Esophagus (tissue), 2 donors: ENCODE data around the gene XRCC1. TPM values are rescaled to one million over a fixed set of nuclear protein-coding genes. Genes with fewer than 3 reads are reported as not detected.
"Not testable (repeated sequence)": the region's sequence is repeated elsewhere in the genome, so short reads cannot be mapped to it uniquely, and the experiment has no call there.

Source experiments
- H3K27ac ChIP-seq, 2 donors: one replicate each; pipeline ENCODE4 v1.5.1; 2013; ENCODE audit warnings: low read depth in 2 of 2, mild to moderate bottlenecking in 2 of 2, inconsistent platforms in 1 of 2, low read length in 1 of 2, moderate library complexity in 1 of 2
- H3K27me3 ChIP-seq, 2 donors: one replicate each; pipeline ENCODE4 v1.6.1; 2013; ENCODE audit warnings: low read length in 2 of 2, control low read depth in 1 of 2, mild to moderate bottlenecking in 1 of 2; ENCODE audit not compliant: insufficient read depth in 2 of 2, control insufficient read depth in 1 of 2
- H3K36me3 ChIP-seq, 2 donors: one replicate each; pipeline ENCODE4 v1.6.1; 2013; ENCODE audit warnings: low read length in 1 of 2; ENCODE audit not compliant: control insufficient read depth in 2 of 2, insufficient read depth in 2 of 2
- H3K4me1 ChIP-seq, 2 donors: one replicate each; pipeline ENCODE4 v1.6.1; 2013; ENCODE audit warnings: low read length in 1 of 2; ENCODE audit not compliant: control insufficient read depth in 2 of 2, insufficient read depth in 2 of 2
- H3K4me3 ChIP-seq, 2 donors: one replicate each; pipeline ENCODE4 v1.5.1; 2013; ENCODE audit warnings: low read length in 2 of 2, mild to moderate bottlenecking in 2 of 2, low read depth in 1 of 2, moderate library complexity in 1 of 2
- H3K9me3 ChIP-seq, 2 donors: one replicate each; pipeline ENCODE4 v1.6.1; 2013; ENCODE audit warnings: mild to moderate bottlenecking in 2 of 2, low read depth in 1 of 2, low read length in 1 of 2, moderate library complexity in 1 of 2; ENCODE audit not compliant: control insufficient read depth in 2 of 2, insufficient read depth in 1 of 2
- WGBS, 2 donors: extraction: QIAGEN DNeasy Blood & Tissue Kit; methylation state at CpG; one replicate each; pipeline ENCODE4 v1.1.7; 2013; 5-methylcytosine and 5-hydroxymethylcytosine counted together
- polyA plus RNA-seq, 2 donors: library from polyadenylated mRNA; stranded (reverse); fragments of 200-250 nt; gene quantifications; one replicate each; pipeline ENCODE4 v1.2.3, GENCODE V29; 2013
- donor health status: healthy with polysubstance abuse.
- donor health status: Bipolar disorder and iron deficiency.

Gene XRCC1
- polyA plus RNA-seq, 2 donors = 13.7 to 14.4 TPM

DNA sequence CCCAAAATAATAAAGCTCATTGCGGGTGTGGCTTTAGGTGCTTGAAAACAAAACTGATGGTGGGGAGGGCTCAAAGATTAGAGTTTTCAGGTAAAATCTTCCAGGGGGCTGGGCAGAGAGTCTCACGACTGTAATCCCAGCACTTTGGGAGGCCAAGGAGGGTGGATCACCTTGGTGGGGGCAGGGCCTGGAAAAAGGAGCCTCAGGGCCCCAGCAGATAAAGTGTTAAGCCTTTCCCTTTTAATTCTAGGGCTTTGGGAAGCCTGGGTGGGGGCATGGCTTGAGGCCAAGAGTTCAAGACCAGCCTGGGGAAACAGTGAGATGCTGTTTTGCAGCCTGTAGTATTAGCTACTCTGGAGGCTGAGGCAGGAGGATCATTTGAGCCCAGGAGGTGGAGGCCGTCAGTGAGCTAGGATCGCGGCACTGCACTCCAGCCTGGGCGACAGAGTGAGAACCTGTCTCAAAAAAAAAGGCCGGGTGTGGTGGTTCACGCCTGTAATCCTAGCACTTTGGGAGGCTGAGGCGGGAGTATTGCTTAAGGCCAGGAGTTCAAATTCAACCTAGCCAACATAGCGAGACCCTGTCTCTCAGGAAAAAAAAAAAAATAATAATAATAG lies 18.9 kb upstream of the XRCC1 start:
- H3K36me3 ChIP-seq = peaks cover 4 to 28% of the 10 kb centered on the region in 2 donors
- peak overlapping the region in 1 of 2 donors; percentile 57 for H3K4me3 ChIP-seq
- no peaks in the 10 kb centered on the region for H3K9me3 ChIP-seq
- H3K27me3 ChIP-seq = no peaks in the 10 kb centered on the region
- 83 to 84% methylated on average over 10 of the region's 10 CpGs for WGBS, 2 donors
- H3K27ac ChIP-seq = no peak overlapping the region
- peaks cover 7 to 8% of the 10 kb centered on the region in 2 donors for H3K4me1 ChIP-seq

- H3K4me3 ChIP-seq = no peak overlapping the region
- 93 to 94% methylated on average over 37 of the region's 37 CpGs for WGBS, 2 donors
- no peaks in the 10 kb centered on the region for H3K27me3 ChIP-seq
- peaks cover 7 to 8% of the 10 kb centered on the region in 2 donors for H3K4me1 ChIP-seq
- no peaks in the 10 kb centered on the region for H3K9me3 ChIP-seq
- H3K36me3 ChIP-seq = peaks cover 0 to 22% of the 10 kb centered on the region in 2 donors
- H3K27ac ChIP-seq = no peak overlapping the region
Observed at GRCh38 chr19:43592800-43593350, 17.5 kb upstream of the XRCC1 start.

- H3K9me3 ChIP-seq = no peaks in the 10 kb centered on the region
- H3K36me3 ChIP-seq = peaks cover 0 to 22% of the 10 kb centered on the region in 2 donors
- 94 to 96% methylated on average over 60 to 63 of the region's 63 CpGs for WGBS, 2 donors
- peaks cover 4 to 6% of the 10 kb centered on the region in 2 donors for H3K4me1 ChIP-seq
- H3K27ac ChIP-seq = no peak overlapping the region
- no peaks in the 10 kb centered on the region for H3K27me3 ChIP-seq
- H3K4me3 ChIP-seq = no peak overlapping the region
Observed at GRCh38 chr19:43591904-43592772, 16.8 kb upstream of the XRCC1 start.

- H3K36me3 ChIP-seq = peaks cover 3 to 24% of the 10 kb centered on the region in 2 donors
- 80 to 84% methylated on average over 6 of the region's 6 CpGs for WGBS, 2 donors
Observed at GRCh38 chr19:43589678-43590077, 14.4 kb upstream of the XRCC1 start.

GRCh38 chr19:43589277-43589676 lies 13.9 kb upstream of the XRCC1 start:
- Histone ChIP-seq H3K9me3 (no peaks in the 10 kb centered on the region), H3K4me3 (no peak overlapping the region), H3K27me3 (no peaks in the 10 kb centered on the region), H3K4me1 (no peaks in the 10 kb centered on the region), H3K36me3 (peaks cover 3 to 24% of the 10 kb centered on the region in 2 donors), H3K27ac (no peak overlapping the region)
- 86 to 89% methylated on average over 5 of the region's 5 CpGs for WGBS, 2 donors

More at GRCh38 chr19:43589678-43590077, 14.4 kb upstream of the XRCC1 start:
- no peaks in the 10 kb centered on the region for H3K27me3 ChIP-seq
- no peaks in the 10 kb centered on the region for H3K4me1 ChIP-seq
- no peaks in the 10 kb centered on the region for H3K9me3 ChIP-seq
- no peak overlapping the region for H3K27ac ChIP-seq
- no peak overlapping the region for H3K4me3 ChIP-seq

DNA sequence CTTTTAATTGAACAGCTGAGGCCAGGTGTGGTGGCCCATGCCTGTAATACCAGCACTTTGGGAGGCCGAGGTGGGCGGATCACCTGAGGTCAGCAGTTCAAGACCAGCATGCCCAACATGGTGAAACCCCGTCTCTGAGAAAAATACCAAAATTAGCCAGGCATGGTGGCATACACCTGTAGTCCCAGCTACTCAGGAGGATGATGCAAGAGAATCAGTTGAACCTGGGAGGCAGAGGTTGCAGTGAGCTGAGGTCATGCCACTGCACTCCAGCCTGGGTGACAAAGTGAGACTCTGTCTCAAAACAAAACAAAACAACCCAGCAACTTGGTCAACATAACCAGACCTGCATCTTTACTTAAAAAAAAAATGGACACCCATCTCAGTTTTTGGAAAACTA lies 11.7 kb upstream of the XRCC1 start:
- H3K36me3 ChIP-seq, H3K27ac ChIP-seq, H3K4me3 ChIP-seq, H3K9me3 ChIP-seq, H3K4me1 ChIP-seq, H3K27me3 ChIP-seq: not testable (repeated sequence)
- 92 to 96% methylated on average over 3 of the region's 3 CpGs for WGBS, 2 donors

- H3K27ac ChIP-seq = no peak overlapping the region
- no peak overlapping the region for H3K4me3 ChIP-seq
- H3K27me3 ChIP-seq = no peaks in the 10 kb centered on the region
- WGBS, 2 donors = 77 to 91% methylated on average over 2 of the region's 2 CpGs
- H3K4me1 ChIP-seq = peaks cover 0 to under 1% of the 10 kb centered on the region in 2 donors
- no peaks in the 10 kb centered on the region for H3K9me3 ChIP-seq
- H3K36me3 ChIP-seq = peaks cover 3 to 8% of the 10 kb centered on the region in 2 donors
Observed at GRCh38 chr19:43586346-43586745, 11.0 kb upstream of the XRCC1 start.

- Histone ChIP-seq H3K27me3 (no peaks in the 10 kb centered on the region), H3K9me3 (no peaks in the 10 kb centered on the region), H3K4me3 (no peak overlapping the region), H3K27ac (no peak overlapping the region), H3K4me1 (peaks cover 0 to 5% of the 10 kb centered on the region in 2 donors), H3K36me3 (peaks cover 2 to 3% of the 10 kb centered on the region in 2 donors)
- 75 to 98% methylated on average over 1 of the region's 1 CpG for WGBS, 2 donors
Observed at GRCh38 chr19:43584484-43584883, 9.2 kb upstream of the XRCC1 start.

- H3K4me3 ChIP-seq = no peak overlapping the region
- H3K36me3 ChIP-seq = peaks cover 2 to 3% of the 10 kb centered on the region in 2 donors
- no peak overlapping the region for H3K27ac ChIP-seq
- no peaks in the 10 kb centered on the region for H3K27me3 ChIP-seq
- WGBS, 2 donors = 93 to 99% methylated on average over 2 of the region's 2 CpGs
- H3K4me1 ChIP-seq = peaks cover 0 to 5% of the 10 kb centered on the region in 2 donors
- H3K9me3 ChIP-seq = no peaks in the 10 kb centered on the region
Observed at GRCh38 chr19:43582495-43582894, 7.2 kb upstream of the XRCC1 start.
